HepG2 (cell line): ENCODE data around the gene THSD4. TPM values are rescaled to one million over a fixed set of nuclear protein-coding genes. Genes with fewer than 3 reads are reported as not detected.

Source experiments
- ATAC-seq: fragments of 200-7000 bp; cut with Tn5 transposase; 3 replicates; pipeline ENCODE4 v1.9.1; 2020; ENCODE audit warnings: mild to moderate bottlenecking, moderate library complexity
- BruUV-seq: library from RNA; stranded (reverse); fragments of 400-500 nt; replicated peaks from 2 replicates; lab custom pipeline; 2021; lab: Mats Ljungman, UMichigan
- CTCF ChIA-PET: fragments of 300-600 bp; formaldehyde crosslinking; extraction: SDS; loops from one replicate; lab custom pipeline; 2021; ENCODE audit warnings: low total read pairs, inconsistent platforms, low intra/inter-chr PET ratio; lab: Yijun Ruan, JAX
- POLR2A ChIA-PET: fragments of 350-600 bp; sonication (Branson Sonifier 250); formaldehyde crosslinking; loops from one replicate; lab custom pipeline; 2020; ENCODE audit warnings: antibody characterized with exemption, inconsistent platforms; lab: Yijun Ruan, JAX
- DNase-seq: peaks from one replicate; pipeline ENCODE4 v3.0.0-alpha.2; 2015; ENCODE audit warnings: low spot score
- FAIRE-seq: peaks from 3 replicates; lab custom pipeline; 2011; peaks lifted over from hg19 to GRCh38; lab: Jason Lieb, UNC
- H2AFZ ChIP-seq: one replicate; pipeline ENCODE4 v1.6.1; 2011; ENCODE audit warnings: low read length, inconsistent platforms
- H3K27ac ChIP-seq: fragments of 300-600 bp; 3 replicates; pipeline ENCODE4 v1.8.0; 2011; ENCODE audit warnings: mixed run types, mild to moderate bottlenecking, mixed read lengths, low read length, inconsistent platforms; ENCODE audit not compliant: insufficient read depth; ENCODE audit errors: extremely low read length
- H3K27me3 ChIP-seq, 2 experiments: fragments of 200-600 bp in 1 of 2; 2 replicates in 1 of 2; 3 replicates in 1 of 2; pipeline versions ENCODE4 v1.6.0 to v1.8.0; 2011; ENCODE audit warnings: low read length in 2 of 2, mild to moderate bottlenecking in 2 of 2, moderate library complexity in 2 of 2, inconsistent platforms in 1 of 2; ENCODE audit not compliant: insufficient read depth in 2 of 2, control insufficient read depth in 1 of 2
- H3K36me3 ChIP-seq, 2 experiments: fragments of 200-600 bp in 1 of 2; replicated peaks in 1 of 2; 2 replicates in 1 of 2; 3 replicates in 1 of 2; pipeline versions ENCODE4 v1.5.1 to v1.8.0; 2011; ENCODE audit warnings: low read length in 2 of 2, inconsistent platforms in 1 of 2; ENCODE audit not compliant: insufficient read depth in 2 of 2, control insufficient read depth in 1 of 2
- H3K4me1 ChIP-seq: 2 replicates; pipeline ENCODE4 v1.5.1; 2012; ENCODE audit warnings: low read length, inconsistent platforms; ENCODE audit not compliant: insufficient read depth
- H3K4me2 ChIP-seq: 2 replicates; pipeline ENCODE4 v1.6.0; 2011; ENCODE audit warnings: low read depth, low read length, inconsistent platforms
- H3K4me3 ChIP-seq, 3 experiments: fragments of 200-600 bp in 1 of 3; sonication (generic), shearing (Covaris generic) in 1 of 3; replicated peaks in 1 of 3; 2 replicates each; pipeline ENCODE4 v1.5.1; 2011 to 2016; ENCODE audit warnings: low read length in 3 of 3, inconsistent platforms in 2 of 3, low read depth in 2 of 3, mild to moderate bottlenecking in 2 of 3, control low read depth in 1 of 3, mixed read lengths in 1 of 3; ENCODE audit not compliant: insufficient read depth in 1 of 3
- H3K79me2 ChIP-seq: one replicate; pipeline ENCODE4 v1.6.1; 2011; ENCODE audit warnings: low read length, inconsistent platforms; ENCODE audit not compliant: insufficient read depth
- H3K9ac ChIP-seq: 2 replicates; pipeline ENCODE4 v1.6.0; 2011; ENCODE audit warnings: mild to moderate bottlenecking, low read depth, low read length, inconsistent platforms; ENCODE audit not compliant: insufficient read depth
- H3K9me3 ChIP-seq: 2 replicates; pipeline ENCODE4 v1.5.1; 2012; ENCODE audit warnings: mild to moderate bottlenecking, low read length
- H4K20me1 ChIP-seq: 2 replicates; pipeline ENCODE4 v1.6.0; 2011; ENCODE audit warnings: inconsistent platforms, mild to moderate bottlenecking, low read length, moderate library complexity; ENCODE audit not compliant: insufficient read depth
- AFF4 ChIP-seq: sonication (generic); formaldehyde crosslinking; IDR thresholded peaks from 2 replicates; pipeline ENCODE4 v1.4.0; 2020; ENCODE audit warnings: missing genetic modification reagents
- ELK4 ChIP-seq: sonication (generic); formaldehyde crosslinking; IDR thresholded peaks from 2 replicates; pipeline ENCODE4 v1.9.0; 2021; ENCODE audit warnings: missing genetic modification reagents, borderline replicate concordance
- NR2F1 ChIP-seq, 2 experiments: fragments of 450-650 bp in 1 of 2; formaldehyde crosslinking in 1 of 2; IDR thresholded peaks; 2 replicates each; pipeline versions ENCODE4 v1.5.0 to v1.6.1; 2016 to 2020; ENCODE audit warnings: mild to moderate bottlenecking in 1 of 2, missing compliant biosample characterization in 1 of 2, missing genetic modification reagents in 1 of 2, moderate library complexity in 1 of 2
- POLR2AphosphoS2 ChIP-seq: IDR thresholded peaks from 2 replicates; pipeline ENCODE4 v1.6.1; 2011; ENCODE audit warnings: low read depth, low read length, improper control_type of control experiment
- ZFP36L2 ChIP-seq: sonication (generic); formaldehyde crosslinking; IDR thresholded peaks from 2 replicates; pipeline ENCODE4 v1.4.0; 2020; ENCODE audit warnings: missing genetic modification reagents
- ZMAT5 ChIP-seq: sonication (generic); formaldehyde crosslinking; IDR thresholded peaks from 2 replicates; pipeline ENCODE4 v1.5.0; 2020; ENCODE audit warnings: mild to moderate bottlenecking, low read depth, missing genetic modification reagents, borderline replicate concordance
- ZNF468 ChIP-seq: sonication (generic); formaldehyde crosslinking; IDR thresholded peaks from 2 replicates; pipeline ENCODE4 v1.8.0; 2022; ENCODE audit warnings: mild to moderate bottlenecking, moderate library complexity, missing genetic modification reagents
- ZNF543 ChIP-seq: sonication (generic); formaldehyde crosslinking; IDR thresholded peaks from 2 replicates; pipeline ENCODE4 v1.4.0; 2020; ENCODE audit warnings: mild to moderate bottlenecking, missing genetic modification reagents
- ZNF567 ChIP-seq: sonication (generic); formaldehyde crosslinking; IDR thresholded peaks from 2 replicates; pipeline ENCODE4 v1.8.1; 2023; ENCODE audit warnings: mild to moderate bottlenecking, missing genetic modification reagents, borderline replicate concordance
- WGBS: methylation state at CpG from one replicate; pipeline ENCODE4 v1.1.6; 2017; ENCODE audit warnings: low lambda C conversion rate; 5-methylcytosine and 5-hydroxymethylcytosine counted together
- in situ Hi-C: cut with HindIII; loops from 2 replicates; pipeline ENCODE4 v1.10.0; 2017; ENCODE audit warnings: low pct_unique_long_range_greater_than_20kb; ENCODE audit not compliant: extremely low pct_ligation_motif_present
- intact Hi-C: fragments of 100-400 bp; cut with micrococcal nuclease; formaldehyde crosslinking; loops from one replicate; pipeline ENCODE4 v1.10.0; 2022; ENCODE audit not compliant: unreplicated experiment
- polyA plus RNA-seq, 8 experiments: library from polyadenylated mRNA; depleted of rRNA in 3 of 8; stranded (reverse) in 7 of 8; unstranded in 1 of 8; fragments of >200 nt; fragmentation: Illumina TruSeq in 4 of 8; extraction: Trizol in 4 of 8; gene quantifications; 2 replicates each; pipeline versions ENCODE4 v1.2.1 to v1.2.3, GENCODE V29; 2011 to 2016; ENCODE audit warnings: low read depth in 4 of 8, missing spikeins in 1 of 8, mixed read lengths in 1 of 8; ENCODE audit not compliant: insufficient read depth in 1 of 8
- total RNA-seq, 5 experiments: library from RNA; depleted of rRNA; stranded (reverse); fragments of >200 nt; fragmentation: Illumina TruSeq; extraction: Trizol; gene quantifications; 2 replicates each; pipeline ENCODE4 v1.2.3, GENCODE V29; 2016; ENCODE audit warnings: low read depth in 1 of 5
- TF ChIP-seq, protein P1 (sequence below): sonication (generic); formaldehyde crosslinking; IDR thresholded peaks from 2 replicates; pipeline ENCODE4 v1.4.0; 2020; ENCODE audit warnings: missing genetic modification reagents
- TF ChIP-seq, protein P2 (sequence below): sonication (generic); formaldehyde crosslinking; IDR thresholded peaks from 2 replicates; pipeline ENCODE4 v1.5.0; 2020; ENCODE audit warnings: missing genetic modification reagents

The THSD4 gene
- total and polyA plus RNA-seq, 2 of the 13 experiments (the other 11 are each of a cell fraction or from before 2014, with no cell fraction given): 0.07 to 0.21 TPM

GRCh38 chr15:71116942-71117341 lies 1.7 kb downstream of the THSD4 start:
- Histone ChIP-seq H3K4me1 (no peaks in the 10 kb centered on the region), H3K27ac (no peak overlapping the region), H3K4me3 (no peak overlapping the region), H3K79me2 (no peaks in the 10 kb centered on the region), H3K9me3 (no peaks in the 10 kb centered on the region), H2AFZ (no peak overlapping the region), H3K36me3 (no peaks in the 10 kb centered on the region), H3K4me2 (no peak overlapping the region), H4K20me1 (no peaks in the 10 kb centered on the region), H3K27me3 (peaks cover 0 to 22% of the 10 kb centered on the region in 2 experiments; a peak in 4 of 5 replicates), H3K9ac (no peak overlapping the region)
- CTCF ChIA-PET: interaction anchor here (2.6 kb wide), 1 partner anchor 324 kb away, joined by 42 read pairs; no protein-coding TSS in a partner anchor
- POLR2A ChIA-PET: no interaction called here
- DNase-seq: no peak
- no TSS peak for BruUV-seq
- in situ Hi-C loops (loop anchor here (5.0 to 10.0 kb wide), 2 partner anchors 325 to 688 kb away; no protein-coding TSS in a partner anchor), intact Hi-C loops (no loop called here)
- FAIRE-seq: no peak
- 23% methylated on average over 3 of the region's 3 CpGs for WGBS
- no peak for ATAC-seq
- TF ChIP-seq ZFP36L2 (CRISPR knock-in tag): no peak
- TF ChIP-seq ELK4 (CRISPR knock-in tag): no peak
- TF ChIP-seq, protein P1, sequence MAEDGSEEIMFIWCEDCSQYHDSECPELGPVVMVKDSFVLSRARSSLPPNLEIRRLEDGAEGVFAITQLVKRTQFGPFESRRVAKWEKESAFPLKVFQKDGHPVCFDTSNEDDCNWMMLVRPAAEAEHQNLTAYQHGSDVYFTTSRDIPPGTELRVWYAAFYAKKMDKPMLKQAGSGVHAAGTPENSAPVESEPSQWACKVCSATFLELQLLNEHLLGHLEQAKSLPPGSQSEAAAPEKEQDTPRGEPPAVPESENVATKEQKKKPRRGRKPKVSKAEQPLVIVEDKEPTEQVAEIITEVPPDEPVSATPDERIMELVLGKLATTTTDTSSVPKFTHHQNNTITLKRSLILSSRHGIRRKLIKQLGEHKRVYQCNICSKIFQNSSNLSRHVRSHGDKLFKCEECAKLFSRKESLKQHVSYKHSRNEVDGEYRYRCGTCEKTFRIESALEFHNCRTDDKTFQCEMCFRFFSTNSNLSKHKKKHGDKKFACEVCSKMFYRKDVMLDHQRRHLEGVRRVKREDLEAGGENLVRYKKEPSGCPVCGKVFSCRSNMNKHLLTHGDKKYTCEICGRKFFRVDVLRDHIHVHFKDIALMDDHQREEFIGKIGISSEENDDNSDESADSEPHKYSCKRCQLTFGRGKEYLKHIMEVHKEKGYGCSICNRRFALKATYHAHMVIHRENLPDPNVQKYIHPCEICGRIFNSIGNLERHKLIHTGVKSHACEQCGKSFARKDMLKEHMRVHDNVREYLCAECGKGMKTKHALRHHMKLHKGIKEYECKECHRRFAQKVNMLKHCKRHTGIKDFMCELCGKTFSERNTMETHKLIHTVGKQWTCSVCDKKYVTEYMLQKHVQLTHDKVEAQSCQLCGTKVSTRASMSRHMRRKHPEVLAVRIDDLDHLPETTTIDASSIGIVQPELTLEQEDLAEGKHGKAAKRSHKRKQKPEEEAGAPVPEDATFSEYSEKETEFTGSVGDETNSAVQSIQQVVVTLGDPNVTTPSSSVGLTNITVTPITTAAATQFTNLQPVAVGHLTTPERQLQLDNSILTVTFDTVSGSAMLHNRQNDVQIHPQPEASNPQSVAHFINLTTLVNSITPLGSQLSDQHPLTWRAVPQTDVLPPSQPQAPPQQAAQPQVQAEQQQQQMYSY (CRISPR knock-in tag): no peak
- TF ChIP-seq AFF4: no peak
- TF ChIP-seq, protein P2, sequence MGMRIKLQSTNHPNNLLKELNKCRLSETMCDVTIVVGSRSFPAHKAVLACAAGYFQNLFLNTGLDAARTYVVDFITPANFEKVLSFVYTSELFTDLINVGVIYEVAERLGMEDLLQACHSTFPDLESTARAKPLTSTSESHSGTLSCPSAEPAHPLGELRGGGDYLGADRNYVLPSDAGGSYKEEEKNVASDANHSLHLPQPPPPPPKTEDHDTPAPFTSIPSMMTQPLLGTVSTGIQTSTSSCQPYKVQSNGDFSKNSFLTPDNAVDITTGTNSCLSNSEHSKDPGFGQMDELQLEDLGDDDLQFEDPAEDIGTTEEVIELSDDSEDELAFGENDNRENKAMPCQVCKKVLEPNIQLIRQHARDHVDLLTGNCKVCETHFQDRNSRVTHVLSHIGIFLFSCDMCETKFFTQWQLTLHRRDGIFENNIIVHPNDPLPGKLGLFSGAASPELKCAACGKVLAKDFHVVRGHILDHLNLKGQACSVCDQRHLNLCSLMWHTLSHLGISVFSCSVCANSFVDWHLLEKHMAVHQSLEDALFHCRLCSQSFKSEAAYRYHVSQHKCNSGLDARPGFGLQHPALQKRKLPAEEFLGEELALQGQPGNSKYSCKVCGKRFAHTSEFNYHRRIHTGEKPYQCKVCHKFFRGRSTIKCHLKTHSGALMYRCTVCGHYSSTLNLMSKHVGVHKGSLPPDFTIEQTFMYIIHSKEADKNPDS: no peak
- no peak for TF ChIP-seq ZMAT5 (CRISPR knock-in tag)
- no peak for TF ChIP-seq ZNF567 (CRISPR knock-in tag)
- TF ChIP-seq ZNF543: no peak
- no peak for TF ChIP-seq NR2F1 (CRISPR knock-in tag; IDR thresholded peaks at IDR 0.05)
- TF ChIP-seq POLR2AphosphoS2: no peak
- no peak for TF ChIP-seq ZNF468 (CRISPR knock-in tag)
